Activated B cell treated with CpG ODN at 0.5 μM for 24 hours (primary cell): ENCODE results near the gene CNTRL. TPM values are rescaled to one million over a fixed set of nuclear protein-coding genes. Genes with fewer than 3 reads are reported as not detected.
"Not testable (repeated sequence)": the region's sequence is repeated elsewhere in the genome, so short reads cannot be mapped to it uniquely, and the experiment has no call there.

Experiments used
- ATAC-seq: fragments of 200-7000 bp; cut with Tn5 transposase; one replicate; pipeline ENCODE4 v1.10.0; 2021; ENCODE audit warnings: low read depth, mild to moderate bottlenecking, moderate library complexity
- CTCF ChIA-PET: fragments of 350-600 bp; sonication (Branson Sonifier 250); formaldehyde crosslinking; loops from one replicate; lab custom pipeline; 2021; ENCODE audit warnings: antibody characterized with exemption; lab: Charles Lee
- POLR2A ChIA-PET: fragments of 350-600 bp; sonication (Branson Sonifier 250); formaldehyde crosslinking; loops from one replicate; lab custom pipeline; 2021; ENCODE audit warnings: antibody characterized with exemption; lab: Charles Lee
- DNase-seq: peaks from one replicate; pipeline ENCODE4 v3.0.0; 2022
- H3K27ac Mint-ChIP-seq: one replicate; pipeline ENCODE4 v1.8.0; 2020; ENCODE audit warnings: mixed read lengths
- H3K27me3 Mint-ChIP-seq: one replicate; pipeline ENCODE4 v1.8.0; 2021; ENCODE audit warnings: mixed read lengths
- H3K36me3 Mint-ChIP-seq: one replicate; pipeline ENCODE4 v1.8.0; 2021; ENCODE audit warnings: low read depth, mixed read lengths
- H3K4me1 Mint-ChIP-seq: one replicate; pipeline ENCODE4 v1.8.0; 2021; ENCODE audit warnings: mixed read lengths
- H3K4me3 Mint-ChIP-seq: one replicate; pipeline ENCODE4 v1.8.0; 2020; ENCODE audit warnings: mild to moderate bottlenecking, mixed read lengths
- H3K9me3 Mint-ChIP-seq: one replicate; pipeline ENCODE4 v1.8.0; 2020; ENCODE audit warnings: mixed read lengths
- intact Hi-C: fragments of 100-400 bp; cut with micrococcal nuclease; formaldehyde crosslinking; loops from one replicate; pipeline ENCODE4 v1.15.1; 2024
- total RNA-seq: library from RNA; stranded (reverse); gene quantifications from 2 replicates; pipeline ENCODE4 v1.2.3, GENCODE V29; 2022
- TF ChIP-seq, protein P1 (sequence below): fragments of 200-600 bp; IDR thresholded peaks from one replicate; pipeline ENCODE4 v1.8.0; 2022; ENCODE audit warnings: antibody characterized with exemption, mild to moderate bottlenecking

Gene CNTRL
- total RNA-seq, 1 donor from 2014 or later, result 110 TPM

DNA sequence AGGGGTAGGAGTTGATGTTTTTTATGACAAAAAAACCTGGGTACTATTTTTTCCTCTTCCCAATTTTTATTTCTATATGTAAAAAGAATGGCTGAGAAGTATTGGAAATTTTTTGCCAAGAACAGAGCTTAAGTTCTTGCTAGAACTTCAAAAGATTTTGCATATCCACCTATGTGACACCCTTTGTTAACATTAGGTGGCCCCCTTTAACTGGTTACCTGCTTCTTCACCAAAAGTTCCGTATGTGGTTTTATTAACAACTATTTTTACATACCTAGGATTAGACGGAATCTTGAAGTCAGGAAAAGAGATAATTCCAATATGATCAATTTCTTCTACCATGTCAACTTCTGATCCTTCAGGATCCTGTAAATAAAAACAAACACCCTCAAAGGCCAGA lies 40.2 kb upstream of the CNTRL start:
- ATAC-seq (no peak), DNase-seq (no peak)
- Mint-ChIP-seq H3K36me3 (peaks cover 5% of the 10 kb centered on the region), H3K27ac (no peak overlapping the region), H3K27me3 (no peaks in the 10 kb centered on the region), H3K9me3 (no peaks in the 10 kb centered on the region), H3K4me3 (no peak overlapping the region), H3K4me1 (no peaks in the 10 kb centered on the region)
- CTCF ChIA-PET, result interaction anchor here (0.9 to 1.6 kb wide), 2 partner anchors 25 to 244 kb away, joined by 3 read pairs; no protein-coding TSS in a partner anchor
- TF ChIP-seq, protein P1, sequence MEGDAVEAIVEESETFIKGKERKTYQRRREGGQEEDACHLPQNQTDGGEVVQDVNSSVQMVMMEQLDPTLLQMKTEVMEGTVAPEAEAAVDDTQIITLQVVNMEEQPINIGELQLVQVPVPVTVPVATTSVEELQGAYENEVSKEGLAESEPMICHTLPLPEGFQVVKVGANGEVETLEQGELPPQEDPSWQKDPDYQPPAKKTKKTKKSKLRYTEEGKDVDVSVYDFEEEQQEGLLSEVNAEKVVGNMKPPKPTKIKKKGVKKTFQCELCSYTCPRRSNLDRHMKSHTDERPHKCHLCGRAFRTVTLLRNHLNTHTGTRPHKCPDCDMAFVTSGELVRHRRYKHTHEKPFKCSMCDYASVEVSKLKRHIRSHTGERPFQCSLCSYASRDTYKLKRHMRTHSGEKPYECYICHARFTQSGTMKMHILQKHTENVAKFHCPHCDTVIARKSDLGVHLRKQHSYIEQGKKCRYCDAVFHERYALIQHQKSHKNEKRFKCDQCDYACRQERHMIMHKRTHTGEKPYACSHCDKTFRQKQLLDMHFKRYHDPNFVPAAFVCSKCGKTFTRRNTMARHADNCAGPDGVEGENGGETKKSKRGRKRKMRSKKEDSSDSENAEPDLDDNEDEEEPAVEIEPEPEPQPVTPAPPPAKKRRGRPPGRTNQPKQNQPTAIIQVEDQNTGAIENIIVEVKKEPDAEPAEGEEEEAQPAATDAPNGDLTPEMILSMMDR, result no peak
- POLR2A ChIA-PET, result no interaction called here
- intact Hi-C loops, result no loop called here

DNA sequence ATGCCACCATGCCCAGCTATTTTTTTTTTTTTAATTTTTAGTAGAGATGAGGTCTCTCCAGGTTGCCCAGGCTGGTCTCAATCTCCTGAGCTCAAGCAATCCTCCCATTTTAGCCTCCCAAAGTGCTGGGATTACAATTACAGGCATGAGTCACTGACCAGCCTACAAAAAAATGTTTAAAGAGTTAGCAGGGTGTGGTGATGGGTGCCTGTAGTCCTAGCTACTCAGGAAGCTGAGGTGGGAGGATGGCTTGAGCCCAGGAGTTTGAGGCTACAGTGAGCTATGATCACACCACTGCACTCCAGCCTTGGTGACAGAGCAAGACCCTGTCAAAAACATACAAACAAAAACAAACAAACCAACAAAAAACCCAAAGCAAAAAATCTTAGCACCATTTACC lies 39.0 kb upstream of the CNTRL start:
- not testable (repeated sequence) for H3K4me3 Mint-ChIP-seq

DNA sequence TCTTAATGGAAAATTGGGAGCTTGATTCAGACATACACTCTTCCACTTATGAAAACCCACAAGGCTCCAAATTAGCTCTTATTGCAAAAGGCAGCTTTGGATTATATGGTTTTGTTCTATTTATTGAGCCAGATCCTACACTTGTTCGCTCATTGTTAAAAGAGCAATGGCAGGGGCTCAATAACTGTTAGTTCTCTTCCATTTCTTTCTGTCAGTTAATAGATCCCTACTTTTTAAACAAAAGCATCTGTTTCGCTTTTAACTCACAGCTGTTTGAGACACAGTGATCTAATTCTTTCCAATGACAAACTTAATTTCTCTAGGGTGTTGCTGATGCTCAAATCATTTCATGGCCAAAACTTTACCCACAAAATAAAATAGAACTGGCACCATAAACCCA lies 36.4 kb upstream of the CNTRL start:
- Mint-ChIP-seq H3K4me1 (no peaks in the 10 kb centered on the region), H3K36me3 (peaks cover 5% of the 10 kb centered on the region), H3K9me3 (no peaks in the 10 kb centered on the region), H3K27me3 (no peaks in the 10 kb centered on the region), H3K4me3 (no peak overlapping the region), H3K27ac (no peak overlapping the region)
- POLR2A ChIA-PET, result interaction anchor here (0.6 kb wide), 1 partner anchor 28 kb away, joined by 9 read pairs; no protein-coding TSS in a partner anchor
- intact Hi-C loops, result no loop called here
- DNase-seq (no peak), ATAC-seq (no peak)
- CTCF ChIA-PET, result interaction anchor here (0.7 to 1.0 kb wide), 2 partner anchors 22 to 57 kb away, joined by 3 to 4 read pairs; no protein-coding TSS in a partner anchor
- TF ChIP-seq, protein P1, result no peak

More for the DNA sequence above, 39.0 kb upstream of the CNTRL start:
- intact Hi-C loops, H3K4me1 Mint-ChIP-seq, H3K9me3 Mint-ChIP-seq, H3K36me3 Mint-ChIP-seq, H3K27ac Mint-ChIP-seq, H3K27me3 Mint-ChIP-seq, DNase-seq, ATAC-seq: not testable (repeated sequence)
- CTCF ChIA-PET, result interaction anchor here (1.6 kb wide), 1 partner anchor 24 kb away, joined by 3 read pairs; no protein-coding TSS in a partner anchor
- POLR2A ChIA-PET, result interaction anchor here (0.6 to 1.2 kb wide), 3 partner anchors 36 to 429 kb away, joined by 5 to 7 read pairs (median 6); no protein-coding TSS in a partner anchor

- no peak overlapping the region for H3K27ac Mint-ChIP-seq
Observed at GRCh38 chr9:121038804-121039203, 36.0 kb upstream of the CNTRL start.

DNA sequence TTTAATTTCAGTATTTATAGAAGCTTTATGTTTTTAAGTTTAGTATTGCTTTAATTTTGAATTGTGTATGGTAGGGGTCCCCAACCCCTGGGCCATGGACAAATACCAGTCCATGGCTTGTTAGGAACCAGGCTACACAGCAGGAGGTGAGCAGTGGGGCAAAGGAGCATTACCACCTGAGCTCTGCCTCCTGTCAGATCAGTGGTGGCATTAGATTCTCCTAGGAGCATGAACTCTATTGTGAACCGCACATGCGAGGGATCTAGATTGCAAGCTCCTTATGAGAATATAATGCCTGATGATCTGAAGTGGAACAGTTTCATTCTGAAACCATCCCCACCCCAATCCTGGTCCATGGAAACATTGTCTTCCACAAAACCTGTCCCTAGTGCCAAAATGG lies 26.6 kb upstream of the CNTRL start:
- ATAC-seq, result no peak
- ChIA-PET POLR2A (no interaction called here), CTCF (interaction anchor here (0.7 to 1.2 kb wide), 2 partner anchors 12 to 13 kb away, joined by 3 to 4 read pairs; no protein-coding TSS in a partner anchor)
- H3K27me3 Mint-ChIP-seq, result no peaks in the 10 kb centered on the region
- no peaks in the 10 kb centered on the region for H3K9me3 Mint-ChIP-seq
- no peak for DNase-seq
- no peaks in the 10 kb centered on the region for H3K4me1 Mint-ChIP-seq
- intact Hi-C loops, result no loop called here
- no peak overlapping the region for H3K27ac Mint-ChIP-seq
- no peak overlapping the region for H3K4me3 Mint-ChIP-seq
- TF ChIP-seq, protein P1, result no peak
- peaks cover 2% of the 10 kb centered on the region for H3K36me3 Mint-ChIP-seq

More at GRCh38 chr9:121038804-121039203, 36.0 kb upstream of the CNTRL start:
- H3K27me3 Mint-ChIP-seq, result no peaks in the 10 kb centered on the region
- no peaks in the 10 kb centered on the region for H3K4me1 Mint-ChIP-seq
- no peak overlapping the region for H3K4me3 Mint-ChIP-seq
- H3K36me3 Mint-ChIP-seq, result peaks cover 6% of the 10 kb centered on the region
- POLR2A ChIA-PET, result no interaction called here
- ATAC-seq (no peak), DNase-seq (no peak)
- H3K9me3 Mint-ChIP-seq, result no peaks in the 10 kb centered on the region
- CTCF ChIA-PET, result interaction anchor here (0.7 to 1.0 kb wide), 2 partner anchors 21 to 57 kb away, joined by 3 to 4 read pairs; no protein-coding TSS in a partner anchor
- intact Hi-C loops, result no loop called here
- TF ChIP-seq, protein P1, result no peak
